Activated CD8-positive, alpha-beta T cell treated with anti-CD3 and anti-CD28 coated beads for 36 hours (primary cell): ENCODE results near the gene OPCML. TPM values are rescaled to one million over a fixed set of nuclear protein-coding genes. Genes with fewer than 3 reads are reported as not detected.

Experiments used
- ATAC-seq: fragments of 200-7000 bp; cut with Tn5 transposase; one replicate; pipeline ENCODE4 v1.10.0; 2021; ENCODE audit warnings: mild to moderate bottlenecking, moderate library complexity
- CTCF ChIA-PET: fragments of 350-600 bp; sonication (Branson Sonifier 250); formaldehyde crosslinking; loops from one replicate; lab custom pipeline; 2021; ENCODE audit warnings: antibody characterized with exemption; lab: Charles Lee
- POLR2A ChIA-PET: fragments of 350-600 bp; sonication (Branson Sonifier 250); formaldehyde crosslinking; loops from one replicate; lab custom pipeline; 2021; ENCODE audit warnings: antibody characterized with exemption; lab: Charles Lee
- DNase-seq: peaks from one replicate; pipeline ENCODE4 v3.0.0-alpha.2; 2020
- H3K27ac Mint-ChIP-seq: one replicate; pipeline ENCODE4 v1.8.0; 2021; ENCODE audit warnings: mild to moderate bottlenecking, mixed read lengths
- H3K27me3 Mint-ChIP-seq: one replicate; pipeline ENCODE4 v1.8.0; 2021; ENCODE audit warnings: mixed read lengths
- H3K36me3 Mint-ChIP-seq: one replicate; pipeline ENCODE4 v1.8.0; 2021; ENCODE audit warnings: low read depth, mixed read lengths
- H3K4me1 Mint-ChIP-seq: one replicate; pipeline ENCODE4 v1.8.0; 2021; ENCODE audit warnings: low read depth, mixed read lengths
- H3K4me3 Mint-ChIP-seq: one replicate; pipeline ENCODE4 v1.8.0; 2021; ENCODE audit warnings: mild to moderate bottlenecking, moderate library complexity, mixed read lengths
- H3K9me3 Mint-ChIP-seq: one replicate; pipeline ENCODE4 v1.8.0; 2021; ENCODE audit warnings: mixed read lengths
- intact Hi-C: fragments of 100-400 bp; cut with micrococcal nuclease; formaldehyde crosslinking; loops from one replicate; pipeline ENCODE4 v1.10.0; 2022
- total RNA-seq, 2 experiments: library from RNA; stranded (reverse); gene quantifications; one replicate each; pipeline ENCODE4 v1.2.3, GENCODE V29; 2021
- TF ChIP-seq, protein P1 (sequence below): fragments of 200-600 bp; IDR thresholded peaks from one replicate; pipeline ENCODE4 v1.8.0; 2022; ENCODE audit warnings: antibody characterized with exemption, mild to moderate bottlenecking

OPCML gene
- total RNA-seq, 2 experiments from 2014 or later, result not detected

DNA sequence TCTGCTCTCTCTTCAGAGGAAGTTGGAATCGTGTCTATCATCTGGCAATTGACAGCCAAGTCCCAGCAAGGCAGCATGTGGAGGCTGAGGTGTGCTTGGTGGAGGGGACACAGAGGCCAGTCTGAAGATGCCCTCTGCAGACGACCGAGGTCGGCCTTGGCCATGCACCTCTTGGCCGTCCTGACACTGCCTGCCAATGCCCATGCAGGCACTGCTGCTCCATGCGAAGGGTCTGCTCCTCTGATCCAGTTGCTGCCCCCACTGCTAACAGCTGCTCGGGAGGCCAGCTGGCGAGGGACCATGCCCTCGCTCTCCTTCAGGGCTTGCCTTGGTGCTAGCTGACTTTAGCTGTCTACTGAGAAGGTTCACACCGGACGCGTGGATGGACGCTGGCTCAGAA is 527.9 kb downstream of the OPCML start:
- DNase-seq, result no peak
- CTCF ChIA-PET, result no interaction called here
- no peak overlapping the region for H3K4me3 Mint-ChIP-seq
- H3K36me3 Mint-ChIP-seq, result no peaks in the 10 kb centered on the region
- intact Hi-C loops, result no loop called here
- TF ChIP-seq, protein P1, sequence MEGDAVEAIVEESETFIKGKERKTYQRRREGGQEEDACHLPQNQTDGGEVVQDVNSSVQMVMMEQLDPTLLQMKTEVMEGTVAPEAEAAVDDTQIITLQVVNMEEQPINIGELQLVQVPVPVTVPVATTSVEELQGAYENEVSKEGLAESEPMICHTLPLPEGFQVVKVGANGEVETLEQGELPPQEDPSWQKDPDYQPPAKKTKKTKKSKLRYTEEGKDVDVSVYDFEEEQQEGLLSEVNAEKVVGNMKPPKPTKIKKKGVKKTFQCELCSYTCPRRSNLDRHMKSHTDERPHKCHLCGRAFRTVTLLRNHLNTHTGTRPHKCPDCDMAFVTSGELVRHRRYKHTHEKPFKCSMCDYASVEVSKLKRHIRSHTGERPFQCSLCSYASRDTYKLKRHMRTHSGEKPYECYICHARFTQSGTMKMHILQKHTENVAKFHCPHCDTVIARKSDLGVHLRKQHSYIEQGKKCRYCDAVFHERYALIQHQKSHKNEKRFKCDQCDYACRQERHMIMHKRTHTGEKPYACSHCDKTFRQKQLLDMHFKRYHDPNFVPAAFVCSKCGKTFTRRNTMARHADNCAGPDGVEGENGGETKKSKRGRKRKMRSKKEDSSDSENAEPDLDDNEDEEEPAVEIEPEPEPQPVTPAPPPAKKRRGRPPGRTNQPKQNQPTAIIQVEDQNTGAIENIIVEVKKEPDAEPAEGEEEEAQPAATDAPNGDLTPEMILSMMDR, result no peak
- H3K4me1 Mint-ChIP-seq, result no peaks in the 10 kb centered on the region
- POLR2A ChIA-PET, result no interaction called here
- no peaks in the 10 kb centered on the region for H3K27me3 Mint-ChIP-seq
- H3K27ac Mint-ChIP-seq, result no peak overlapping the region
- ATAC-seq, result no peak
- no peaks in the 10 kb centered on the region for H3K9me3 Mint-ChIP-seq

DNA sequence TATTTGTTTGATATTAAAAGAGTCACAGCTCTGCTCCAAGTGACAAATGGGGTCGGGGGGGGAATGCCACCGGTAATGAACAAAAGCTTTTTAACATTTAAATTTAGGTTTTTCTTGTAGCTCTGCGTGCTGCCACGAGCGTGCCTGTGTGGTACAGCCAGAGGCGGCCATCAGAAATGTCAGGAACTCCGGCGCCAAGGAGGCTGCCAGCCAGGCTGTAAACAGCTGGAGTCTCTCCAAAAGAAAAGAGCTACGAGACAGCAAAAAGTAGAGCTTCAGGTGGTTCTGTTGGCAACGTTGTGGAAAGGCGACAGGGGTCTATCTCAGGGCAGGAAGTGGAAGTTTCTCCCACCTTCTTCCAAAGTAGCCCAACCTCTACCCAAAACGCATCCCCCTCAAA is 532.8 kb downstream of the OPCML start:
- no peak for ATAC-seq
- H3K4me3 Mint-ChIP-seq, result no peak overlapping the region
- ChIA-PET CTCF (no interaction called here), POLR2A (no interaction called here)
- H3K36me3 Mint-ChIP-seq, result no peaks in the 10 kb centered on the region
- H3K9me3 Mint-ChIP-seq, result no peaks in the 10 kb centered on the region
- no peaks in the 10 kb centered on the region for H3K4me1 Mint-ChIP-seq
- intact Hi-C loops, result no loop called here
- TF ChIP-seq, protein P1, result no peak
- no peak overlapping the region for H3K27ac Mint-ChIP-seq
- H3K27me3 Mint-ChIP-seq, result peaks cover 10% of the 10 kb centered on the region
- DNase-seq, result no peak

DNA sequence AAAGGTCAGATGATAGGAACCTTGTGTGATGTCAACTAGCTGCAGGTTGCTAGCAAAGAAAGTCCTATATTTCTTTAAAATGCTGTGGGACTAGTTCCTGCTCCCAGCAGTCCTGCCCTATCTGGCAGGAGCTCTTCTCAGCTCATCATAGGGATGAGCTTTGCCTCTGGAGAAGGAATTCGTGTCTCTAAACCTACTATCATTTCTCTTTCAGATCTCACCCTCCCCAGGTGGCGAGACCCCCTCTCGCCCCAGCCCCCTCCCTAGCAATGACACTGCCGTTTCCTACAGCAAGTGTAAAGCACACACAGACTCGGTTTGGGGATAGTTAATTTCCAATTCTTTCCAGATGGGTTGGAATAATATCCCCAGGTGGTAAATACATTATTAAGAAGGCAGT is 533.3 kb downstream of the OPCML start:
- ATAC-seq, result no peak

DNA sequence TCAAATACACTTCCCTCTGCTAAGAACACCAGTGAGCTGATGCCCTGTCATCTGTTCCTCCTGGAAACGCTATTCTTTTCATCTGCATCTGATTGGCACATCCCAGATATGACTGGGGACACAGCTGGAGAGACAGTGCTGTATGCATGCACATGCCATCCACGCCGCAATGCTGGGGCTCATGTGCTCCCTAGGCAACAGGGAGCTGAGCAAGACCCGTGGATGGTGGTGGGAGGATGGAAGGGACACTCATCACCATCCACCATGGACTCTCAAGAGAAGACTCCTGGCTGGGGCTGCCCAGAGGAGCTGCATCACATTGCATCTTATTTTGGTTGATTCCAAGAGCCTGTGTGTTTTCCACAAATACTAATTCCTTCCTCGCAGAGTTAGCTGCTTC is 534.9 kb downstream of the OPCML start:
- Mint-ChIP-seq H3K36me3 (no peaks in the 10 kb centered on the region), H3K27me3 (peaks cover 20% of the 10 kb centered on the region), H3K9me3 (no peaks in the 10 kb centered on the region), H3K27ac (no peak overlapping the region), H3K4me1 (no peaks in the 10 kb centered on the region), H3K4me3 (no peak overlapping the region)
- ChIA-PET POLR2A (no interaction called here), CTCF (no interaction called here)
- ATAC-seq (no peak), DNase-seq (no peak)
- TF ChIP-seq, protein P1, result no peak
- intact Hi-C loops, result no loop called here

More for the DNA sequence above, 533.3 kb downstream of the OPCML start:
- Mint-ChIP-seq H3K4me1 (no peaks in the 10 kb centered on the region), H3K27me3 (peaks cover 11% of the 10 kb centered on the region), H3K27ac (no peak overlapping the region), H3K4me3 (no peak overlapping the region), H3K9me3 (no peaks in the 10 kb centered on the region), H3K36me3 (no peaks in the 10 kb centered on the region)
- intact Hi-C loops, result no loop called here
- CTCF ChIA-PET, result no interaction called here
- no peak for DNase-seq
- POLR2A ChIA-PET, result no interaction called here
- TF ChIP-seq, protein P1, result no peak

DNA sequence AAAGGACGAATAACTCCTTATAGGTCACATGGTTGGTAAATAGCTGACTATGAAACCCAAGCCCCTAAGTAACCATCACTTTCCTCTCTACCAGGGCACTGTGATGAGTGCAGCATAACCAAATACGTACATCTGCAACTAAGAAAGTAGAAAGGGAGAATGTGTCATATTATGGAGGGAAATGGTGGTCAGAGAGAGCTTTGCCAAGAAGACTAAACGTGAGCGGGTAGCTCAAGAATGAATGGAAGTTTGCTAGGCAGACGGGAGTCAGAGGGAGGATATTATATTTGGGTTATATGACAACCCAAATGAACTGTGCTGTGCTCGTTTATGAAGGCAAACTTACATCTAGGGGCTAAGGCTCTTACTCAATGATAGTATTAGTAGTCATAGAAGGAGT is 537.3 kb downstream of the OPCML start:
- no peak overlapping the region for H3K4me3 Mint-ChIP-seq
- H3K27ac Mint-ChIP-seq, result no peak overlapping the region
- H3K9me3 Mint-ChIP-seq, result no peaks in the 10 kb centered on the region
- CTCF ChIA-PET, result no interaction called here
- TF ChIP-seq, protein P1, result no peak
- ATAC-seq, result no peak
- H3K4me1 Mint-ChIP-seq, result no peaks in the 10 kb centered on the region
- no peaks in the 10 kb centered on the region for H3K36me3 Mint-ChIP-seq
- DNase-seq, result no peak
- peaks cover 22% of the 10 kb centered on the region for H3K27me3 Mint-ChIP-seq
- intact Hi-C loops, result no loop called here
- POLR2A ChIA-PET, result no interaction called here
